ENCODE measurements around the gene FBXO46. TPM values are rescaled to one million over a fixed set of nuclear protein-coding genes. Genes with fewer than 3 reads are reported as not detected.

The FBXO46 gene
- 10 to 100 TPM; 12.4 to 23.2 (median 13.2) TPM for polyA plus RNA-seq (ENCODE audit: insufficient read length in 4 of 4)

- peak; percentile 93 to 97 (median 96) for DNase-seq (ENCODE audit: low read depth in 4 of 4, low spot score in 3 of 4)
These were observed at the start of gene FBXO46 for GRCh38 chr19:45730368-45731288. Gene FBXO46, minus strand, starts transcription at chr19:45730896. Its CDS starts 17,401 bp downstream, at chr19:45713495.

GRCh38 chr19:45780146-45780447 is 49.4 kb upstream of the FBXO46 start:
- no peak for DNase-seq (ENCODE audit: low read depth in 4 of 4, low spot score in 3 of 4)

- DNase-seq (ENCODE audit: low read depth in 4 of 4, low spot score in 3 of 4): peak in 1 of 4 donors; percentile 58
These were observed 48.8 kb upstream of the FBXO46 start for GRCh38 chr19:45779231-45780145.

- no peak for DNase-seq (ENCODE audit: low read depth in 4 of 4, low spot score in 3 of 4)
These were observed 47.4 kb upstream of the FBXO46 start for GRCh38 chr19:45778010-45778661.

- DNase-seq (ENCODE audit: low read depth in 4 of 4, low spot score in 3 of 4): no peak
These were observed 46.8 kb upstream of the FBXO46 start for GRCh38 chr19:45777395-45777961.

GRCh38 chr19:45774765-45775164 is 44.1 kb upstream of the FBXO46 start:
- no peak for DNase-seq (ENCODE audit: low read depth in 4 of 4, low spot score in 3 of 4)

GRCh38 chr19:45773384-45773783 is 42.7 kb upstream of the FBXO46 start:
- no peak for DNase-seq (ENCODE audit: low read depth in 4 of 4, low spot score in 3 of 4)

GRCh38 chr19:45772912-45773311 is 42.2 kb upstream of the FBXO46 start:
- no peak for DNase-seq (ENCODE audit: low read depth in 4 of 4, low spot score in 3 of 4)

GRCh38 chr19:45772130-45772840 is 41.6 kb upstream of the FBXO46 start:
- no peak for DNase-seq (ENCODE audit: low read depth in 4 of 4, low spot score in 3 of 4)

GRCh38 chr19:45771311-45771933 is 40.7 kb upstream of the FBXO46 start:
- DNase-seq (ENCODE audit: low read depth in 4 of 4, low spot score in 3 of 4): no peak

GRCh38 chr19:45770192-45771101 is 39.8 kb upstream of the FBXO46 start:
- peak; percentile 90 to 94 (median 93) for DNase-seq (ENCODE audit: low read depth in 4 of 4, low spot score in 3 of 4)

GRCh38 chr19:45769821-45770191 is 39.1 kb upstream of the FBXO46 start:
- DNase-seq (ENCODE audit: low read depth in 4 of 4, low spot score in 3 of 4): no peak

GRCh38 chr19:45768984-45769782 is 38.5 kb upstream of the FBXO46 start, which contains the start of gene SIX5:
Gene SIX5, minus strand, starts transcription at chr19:45769252. Its CDS starts 408 bp downstream, at chr19:45768844.
- peak; percentile 94 to 97 (median 96) for DNase-seq (ENCODE audit: low read depth in 4 of 4, low spot score in 3 of 4)

- no peak for DNase-seq (ENCODE audit: low read depth in 4 of 4, low spot score in 3 of 4)
These were observed 37.9 kb upstream of the FBXO46 start for GRCh38 chr19:45768655-45768983.

GRCh38 chr19:45767881-45768654 is 37.4 kb upstream of the FBXO46 start:
- no peak for DNase-seq (ENCODE audit: low read depth in 4 of 4, low spot score in 3 of 4)

- DNase-seq (ENCODE audit: low read depth in 4 of 4, low spot score in 3 of 4): peak; percentile 75 to 87 (median 79)
These were observed 36.7 kb upstream of the FBXO46 start for GRCh38 chr19:45767410-45767880.
